Duodenal mucosa (tissue), 2 donors: ENCODE data around the gene SERPINA3.

Source experiments
- H3K27ac ChIP-seq: one replicate; pipeline ENCODE4 v1.7.0; 2013; ENCODE audit warnings: low read depth, low read length
- H3K27me3 ChIP-seq, 2 donors: one replicate each; pipeline ENCODE4 v1.7.0; 2013; ENCODE audit warnings: low read length in 2 of 2, control low read depth in 1 of 2; ENCODE audit not compliant: insufficient read depth in 2 of 2, control insufficient read depth in 1 of 2
- H3K36me3 ChIP-seq, 2 donors: one replicate each; pipeline ENCODE4 v1.7.0; 2013; ENCODE audit warnings: low read length in 2 of 2, control low read depth in 1 of 2; ENCODE audit not compliant: insufficient read depth in 2 of 2, control insufficient read depth in 1 of 2
- H3K4me1 ChIP-seq, 2 donors: one replicate each; pipeline ENCODE4 v1.7.0; 2013; ENCODE audit warnings: low read length in 2 of 2, control low read depth in 1 of 2; ENCODE audit not compliant: insufficient read depth in 2 of 2, control insufficient read depth in 1 of 2
- H3K4me3 ChIP-seq, 2 donors: one replicate each; pipeline ENCODE4 v1.7.0; 2013; ENCODE audit warnings: low read length in 2 of 2, low read depth in 1 of 2
- H3K9ac ChIP-seq, 2 donors: one replicate each; pipeline ENCODE4 v1.7.0; 2013; ENCODE audit warnings: low read length in 2 of 2, low read depth in 1 of 2
- H3K9me3 ChIP-seq, 2 donors: one replicate each; pipeline ENCODE4 v1.7.0; 2013; ENCODE audit warnings: low read length in 2 of 2, control low read depth in 1 of 2; ENCODE audit not compliant: control insufficient read depth in 1 of 2

SERPINA3 gene

GRCh38 chr14:94663965-94664704 lies 51.9 kb downstream of the SERPINA3 start:
- Histone ChIP-seq H3K27me3 (no peaks in the 10 kb centered on the region), H3K36me3 (no peaks in the 10 kb centered on the region), H3K4me3 (no peak overlapping the region), H3K9ac (no peak overlapping the region), H3K9me3 (no peaks in the 10 kb centered on the region), H3K27ac (no peak overlapping the region), H3K4me1 (no peaks in the 10 kb centered on the region)

DNA sequence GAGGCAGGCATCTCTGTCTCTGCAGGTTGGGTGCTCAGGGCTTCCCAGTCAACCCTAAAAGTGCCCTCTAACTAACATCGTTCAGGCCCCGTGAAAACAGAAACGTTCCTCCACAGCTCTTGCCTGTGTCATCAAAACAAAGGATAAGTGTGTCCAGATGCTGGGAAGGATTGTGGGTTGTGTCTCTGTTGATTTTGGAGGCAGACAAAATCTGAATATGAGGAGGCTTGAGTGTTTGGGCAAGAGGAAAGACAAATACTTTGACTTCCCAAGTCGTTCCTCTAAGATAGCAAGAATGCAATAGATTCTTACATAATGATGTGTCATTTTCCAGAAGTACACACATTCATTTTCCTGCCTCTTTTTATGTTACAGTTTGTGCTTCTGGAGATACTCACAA lies 52.9 kb downstream of the SERPINA3 start:
- Histone ChIP-seq H3K4me1 (no peaks in the 10 kb centered on the region), H3K9ac (no peak overlapping the region), H3K27ac (no peak overlapping the region), H3K36me3 (no peaks in the 10 kb centered on the region), H3K27me3 (no peaks in the 10 kb centered on the region), H3K4me3 (no peak overlapping the region), H3K9me3 (no peaks in the 10 kb centered on the region)

GRCh38 chr14:94665544-94665943 lies 53.4 kb downstream of the SERPINA3 start:
- Histone ChIP-seq H3K9ac (no peak overlapping the region), H3K27ac (no peak overlapping the region), H3K4me1 (no peaks in the 10 kb centered on the region), H3K9me3 (no peaks in the 10 kb centered on the region), H3K36me3 (no peaks in the 10 kb centered on the region), H3K27me3 (no peaks in the 10 kb centered on the region), H3K4me3 (no peak overlapping the region)

GRCh38 chr14:94670692-94671285 lies 58.6 kb downstream of the SERPINA3 start:
- no peak overlapping the region for H3K4me3 ChIP-seq
- H3K4me1 ChIP-seq, result no peaks in the 10 kb centered on the region
- H3K27ac ChIP-seq, result no peak overlapping the region
- no peaks in the 10 kb centered on the region for H3K9me3 ChIP-seq
- H3K36me3 ChIP-seq, result no peaks in the 10 kb centered on the region
- no peaks in the 10 kb centered on the region for H3K27me3 ChIP-seq
- H3K9ac ChIP-seq, result no peak overlapping the region

DNA sequence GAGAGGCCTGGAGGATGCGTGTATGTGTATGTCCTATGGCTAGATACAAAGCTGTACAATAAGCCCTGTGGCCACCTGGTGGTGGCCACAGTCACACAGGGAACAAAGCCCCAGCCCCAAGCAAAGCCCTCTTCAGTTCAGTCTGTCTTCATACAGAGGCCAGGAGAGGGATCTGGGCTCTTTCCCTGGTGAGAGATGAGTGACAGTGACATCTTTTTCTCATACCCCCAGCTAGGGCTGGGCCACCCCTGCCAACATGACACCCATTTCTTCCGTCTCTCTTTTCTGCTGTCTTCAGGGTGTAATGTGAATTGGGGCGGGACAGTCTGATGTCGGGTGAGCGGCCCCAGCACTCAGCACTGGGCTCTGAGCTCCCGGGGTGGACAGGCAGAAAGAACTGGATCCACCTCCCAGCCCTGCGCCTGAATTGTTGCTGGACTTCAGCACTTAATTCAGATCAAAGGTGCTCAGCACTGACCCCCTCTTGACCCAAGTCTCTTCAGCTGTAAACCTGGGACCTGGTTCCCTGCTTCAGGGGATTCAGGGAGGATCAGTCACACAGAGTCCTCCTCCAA lies 59.8 kb downstream of the SERPINA3 start:
- Histone ChIP-seq H3K27ac (no peak overlapping the region), H3K4me1 (no peaks in the 10 kb centered on the region), H3K4me3 (no peak overlapping the region), H3K9ac (no peak overlapping the region), H3K9me3 (no peaks in the 10 kb centered on the region), H3K36me3 (no peaks in the 10 kb centered on the region), H3K27me3 (no peaks in the 10 kb centered on the region)

GRCh38 chr14:94673071-94673470 lies 60.9 kb downstream of the SERPINA3 start:
- H3K9me3 ChIP-seq, result no peaks in the 10 kb centered on the region
- H3K36me3 ChIP-seq, result no peaks in the 10 kb centered on the region
- no peak overlapping the region for H3K4me3 ChIP-seq
- no peaks in the 10 kb centered on the region for H3K27me3 ChIP-seq
- H3K4me1 ChIP-seq, result no peaks in the 10 kb centered on the region
- no peak overlapping the region for H3K27ac ChIP-seq
- H3K9ac ChIP-seq, result no peak overlapping the region
